K562 (cell line): Measurements from ENCODE around the gene LAT. TPM values are rescaled to one million over a fixed set of nuclear protein-coding genes. Genes with fewer than 3 reads are reported as not detected.
A peak's percentile ranks its signal among the peaks of the same experiment; 100 is the strongest.

ENCODE experiments used
- ASH1L ChIP-seq: fragments of 450-650 bp; IDR thresholded peaks from 2 replicates; pipeline ENCODE4 v1.6.1; 2018; ENCODE audit warnings: borderline replicate concordance, mild to moderate bottlenecking, low read depth; ENCODE audit not compliant: partially characterized antibody
- CTCF ChIP-seq, 3 experiments: IDR thresholded peaks in 2 of 3; conservative IDR thresholded peaks in 1 of 3; 2 replicates each; pipeline ENCODE4 v1.5.1; 2011 to 2012; ENCODE audit warnings: low read length in 3 of 3, mild to moderate bottlenecking in 3 of 3, control low read depth in 2 of 3, improper control_type of control experiment in 1 of 3, inconsistent platforms in 1 of 3, low read depth in 1 of 3, mixed read lengths in 1 of 3, moderate library complexity in 1 of 3; ENCODE audit not compliant: insufficient read depth in 2 of 3
- E4F1 ChIP-seq: fragments of 250-450 bp; sonication (Bioruptor Pico); IDR thresholded peaks from 2 replicates; pipeline ENCODE4 v1.5.0; 2021; ENCODE audit warnings: mild to moderate bottlenecking, borderline replicate concordance
- ELF2 ChIP-seq: fragments of 250-450 bp; sonication (Bioruptor Pico); IDR thresholded peaks from 2 replicates; pipeline ENCODE4 v1.5.0; 2021; ENCODE audit warnings: mild to moderate bottlenecking
- GTF2F1 ChIP-seq: IDR thresholded peaks from 2 replicates; pipeline ENCODE4 v1.6.1; 2011; ENCODE audit warnings: low read depth, low read length, improper control_type of control experiment
- HDAC8 ChIP-seq: fragments of 450-650 bp; IDR thresholded peaks from 2 replicates; pipeline ENCODE4 v1.6.1; 2016; ENCODE audit warnings: mild to moderate bottlenecking, missing genetic modification characterization, moderate library complexity, missing compliant biosample characterization
- HIVEP1 ChIP-seq: fragments of 250-450 bp; sonication (Bioruptor Pico); IDR thresholded peaks from 2 replicates; pipeline ENCODE4 v1.4.0; 2020; ENCODE audit warnings: mild to moderate bottlenecking
- MAZ ChIP-seq, 2 experiments: fragments of 450-650 bp in 1 of 2; sonication (generic) in 1 of 2; formaldehyde crosslinking; IDR thresholded peaks in 1 of 2; conservative IDR thresholded peaks in 1 of 2; 2 replicates each; pipeline versions ENCODE4 v1.4.0 to v1.5.0; 2020; ENCODE audit warnings: mild to moderate bottlenecking in 1 of 2, missing genetic modification reagents in 1 of 2
- RBM22 ChIP-seq: fragments of 200-400 bp; formaldehyde crosslinking; IDR thresholded peaks from 2 replicates; pipeline ENCODE4 v1.6.1; 2018; ENCODE audit warnings: low read length, low read depth; ENCODE audit not compliant: poor library complexity, severe bottlenecking
- RNF219 ChIP-seq: fragments of 250-450 bp; sonication (Bioruptor Pico); IDR thresholded peaks from 2 replicates; pipeline ENCODE4 v1.5.0; 2022; ENCODE audit warnings: mild to moderate bottlenecking
- STAT6 ChIP-seq: sonication (generic); formaldehyde crosslinking; IDR thresholded peaks from 2 replicates; pipeline ENCODE4 v1.8.1; 2023; ENCODE audit warnings: mild to moderate bottlenecking, missing genetic modification reagents
- TFAP4 ChIP-seq: sonication (generic); formaldehyde crosslinking; IDR thresholded peaks from 2 replicates; pipeline ENCODE4 v1.8.0; 2022; ENCODE audit warnings: missing genetic modification reagents, mild to moderate bottlenecking, moderate library complexity, borderline replicate concordance
- ZNF212 ChIP-seq: fragments of 450-650 bp; formaldehyde crosslinking; IDR thresholded peaks from 2 replicates; pipeline ENCODE4 v1.4.0; 2020; ENCODE audit warnings: mild to moderate bottlenecking
- ZNF277 ChIP-seq: fragments of 250-450 bp; sonication (Bioruptor Pico); IDR thresholded peaks from 2 replicates; pipeline ENCODE4 v1.8.0; 2022; ENCODE audit warnings: inconsistent platforms, mild to moderate bottlenecking, moderate library complexity, borderline replicate concordance
- ZNF696 ChIP-seq: fragments of 250-450 bp; sonication (Bioruptor Pico); conservative IDR thresholded peaks from 2 replicates; pipeline ENCODE4 v1.4.0; 2020; ENCODE audit warnings: mild to moderate bottlenecking, moderate library complexity
- polyA plus RNA-seq, 8 experiments: library from polyadenylated mRNA; depleted of rRNA in 4 of 8; stranded (reverse) in 5 of 8; unstranded in 3 of 8; fragments of >200 nt; fragmentation: Nextera tagmentation in 2 of 8; fragmentation: Illumina TruSeq in 1 of 8; extraction: Ambion mirVana in 2 of 8; extraction: Trizol in 1 of 8; gene quantifications; 2 replicates each; pipeline versions ENCODE4 v1.2.1 to v1.2.3, GENCODE V29; 2011 to 2014; ENCODE audit warnings: inconsistent platforms in 1 of 8, missing spikeins in 1 of 8
- total RNA-seq, 7 experiments: library from RNA; depleted of rRNA in 6 of 7; stranded (reverse); fragments of >200 nt in 6 of 7; fragmentation: Illumina TruSeq in 2 of 7; extraction: Trizol in 2 of 7; gene quantifications; 2 replicates each; pipeline versions ENCODE4 v1.2.1 to v1.2.3, GENCODE V29; 2011 to 2021; ENCODE audit warnings: low replicate concordance in 1 of 7

The LAT gene
- total and polyA plus RNA-seq, 9 of the 15 experiments (the other 6 are each of a cell fraction or from before 2014, with no cell fraction given) = 0.40 to 4.2 (median 1.3) TPM

- TF ChIP-seq RNF219 (no peak), ZNF277 (CRISPR knock-in tag) (no peak), ASH1L (no peak), STAT6 (no peak), ZNF696 (CRISPR knock-in tag) (no peak), GTF2F1 (no peak), MAZ (CRISPR knock-in tag; conservative IDR thresholded peaks at IDR 0.05 in 1 of 2, IDR thresholded peaks at IDR 0.05 in 1 of 2) (no peak), CTCF (IDR thresholded peaks at IDR 0.05 in 2 of 3, conservative IDR thresholded peaks at IDR 0.05 in 1 of 3; ENCODE audit: insufficient read depth in 2 of 3, low read depth in 1 of 3, low read length in 3 of 3) (peak; percentile 88 to 98 (median 93)), ELF2 (no peak), TFAP4 (peak; percentile 35; the same call in 1 of the 2 replicates), RBM22 (no peak), ZNF212 (no peak), HIVEP1 (CRISPR knock-in tag) (no peak), HDAC8 (no peak), E4F1 (no peak)
Observed at GRCh38 chr16:28981517-28981916, 3.3 kb upstream of the LAT start (continued).
